IMR-90 (cell line): Measurements from ENCODE around the gene DEFB108B. TPM values are rescaled to one million over a fixed set of nuclear protein-coding genes. Genes with fewer than 3 reads are reported as not detected.
"Not testable (repeated sequence)": the region's sequence is repeated elsewhere in the genome, so short reads cannot be mapped to it uniquely, and the experiment has no call there.

Experiments used
- ATAC-seq: fragments of 200-7000 bp; cut with Tn5 transposase; 2 replicates; pipeline ENCODE4 v1.9.1; 2020; ENCODE audit warnings: low read depth, mild to moderate bottlenecking, moderate library complexity
- BruUV-seq: library from RNA; stranded (reverse); fragments of 400-500 nt; replicated peaks from 2 replicates; lab custom pipeline; 2021; lab: Mats Ljungman, UMichigan
- CTCF ChIA-PET: fragments of 300-600 bp; formaldehyde crosslinking; extraction: SDS; loops from one replicate; lab custom pipeline; 2021; ENCODE audit warnings: antibody characterized with exemption; lab: Yijun Ruan, JAX
- POLR2A ChIA-PET: fragments of 300-600 bp; sonication (Branson Sonifier 250); formaldehyde crosslinking; loops from one replicate; lab custom pipeline; 2022; ENCODE audit warnings: antibody characterized with exemption; ENCODE audit not compliant: unreplicated experiment; lab: Charles Lee
- DNase-seq: peaks from one replicate; pipeline ENCODE4 v3.0.0; 2013
- H2AFZ ChIP-seq: replicated peaks from 2 replicates; pipeline ENCODE3; 2013; ENCODE audit warnings: low read length, mild to moderate bottlenecking; ENCODE audit not compliant: poor library complexity
- H2AK5ac ChIP-seq: 2 replicates; pipeline ENCODE4 v1.6.1; 2013; ENCODE audit warnings: low read depth, low read length, inconsistent platforms
- H2AK9ac ChIP-seq: replicated peaks from 2 replicates; pipeline ENCODE3; 2013; ENCODE audit warnings: mild to moderate bottlenecking, low read depth, low read length, moderate library complexity; ENCODE audit not compliant: poor library complexity
- H2BK120ac ChIP-seq: 2 replicates; pipeline ENCODE4 v1.6.1; 2013; ENCODE audit warnings: low read depth, low read length, inconsistent platforms
- H2BK15ac ChIP-seq: 3 replicates; pipeline ENCODE4 v1.6.1; 2013; ENCODE audit warnings: low read depth, low read length, inconsistent platforms
- H2BK20ac ChIP-seq: 2 replicates; pipeline ENCODE4 v1.6.1; 2013; ENCODE audit warnings: low read depth, mild to moderate bottlenecking, inconsistent platforms, low read length, moderate library complexity
- H2BK5ac ChIP-seq: 2 replicates; pipeline ENCODE4 v1.6.1; 2013; ENCODE audit warnings: mild to moderate bottlenecking, low read depth, low read length, inconsistent platforms; ENCODE audit not compliant: poor library complexity, severe bottlenecking
- H3K14ac ChIP-seq: replicated peaks from 2 replicates; pipeline ENCODE4 v1.6.1; 2013; ENCODE audit warnings: low read depth, low read length, inconsistent platforms
- H3K18ac ChIP-seq: 2 replicates; pipeline ENCODE4 v1.6.1; 2013; ENCODE audit warnings: low read depth, low read length, control low read depth
- H3K23ac ChIP-seq: 2 replicates; pipeline ENCODE4 v1.6.1; 2013; ENCODE audit warnings: low read depth, low read length, inconsistent platforms
- H3K27ac ChIP-seq: 2 replicates; pipeline ENCODE4 v1.5.1; 2013; ENCODE audit warnings: mild to moderate bottlenecking, control low read depth, low read length; ENCODE audit not compliant: insufficient read depth
- H3K27me3 ChIP-seq: 2 replicates; pipeline ENCODE4 v1.6.1; 2013; ENCODE audit warnings: low read length; ENCODE audit not compliant: control insufficient read depth, insufficient read depth
- H3K36me3 ChIP-seq: 2 replicates; pipeline ENCODE4 v1.6.1; 2013; ENCODE audit warnings: low read length, mixed read lengths; ENCODE audit not compliant: control insufficient read depth, insufficient read depth
- H3K4ac ChIP-seq: 2 replicates; pipeline ENCODE4 v1.6.1; 2013; ENCODE audit warnings: low read depth, low read length, inconsistent platforms
- H3K4me1 ChIP-seq: 2 replicates; pipeline ENCODE4 v1.6.1; 2013; ENCODE audit warnings: low read length, mixed read lengths; ENCODE audit not compliant: control insufficient read depth, insufficient read depth
- H3K4me2 ChIP-seq: 2 replicates; pipeline ENCODE4 v1.6.1; 2013; ENCODE audit warnings: low read depth, mild to moderate bottlenecking, control low read depth, low read length, moderate library complexity
- H3K4me3 ChIP-seq: 2 replicates; pipeline ENCODE4 v1.5.1; 2013; ENCODE audit warnings: low read depth, mild to moderate bottlenecking, control low read depth, low read length, moderate library complexity; ENCODE audit not compliant: insufficient read depth
- H3K56ac ChIP-seq: 2 replicates; pipeline ENCODE4 v1.6.1; 2013; ENCODE audit warnings: low read length, inconsistent platforms; ENCODE audit not compliant: insufficient read depth; ENCODE audit errors: extremely low read depth
- H3K79me1 ChIP-seq, 2 experiments: 2 replicates each; pipeline ENCODE4 v1.6.1; 2013; ENCODE audit warnings: low read length in 2 of 2, inconsistent platforms in 1 of 2, low read depth in 1 of 2
- H3K9ac ChIP-seq: 2 replicates; pipeline ENCODE4 v1.6.1; 2013; ENCODE audit warnings: low read depth, low read length, control low read depth
- H3K9me1 ChIP-seq: 2 replicates; pipeline ENCODE4 v1.6.1; 2013; ENCODE audit warnings: low read length, inconsistent platforms; ENCODE audit not compliant: insufficient read depth
- H3K9me3 ChIP-seq: 2 replicates; pipeline ENCODE4 v1.6.1; 2013; ENCODE audit warnings: low read length; ENCODE audit not compliant: control insufficient read depth, insufficient read depth
- H4K20me1 ChIP-seq: 2 replicates; pipeline ENCODE4 v1.6.1; 2013; ENCODE audit warnings: low read length, inconsistent platforms; ENCODE audit not compliant: insufficient read depth
- H4K5ac ChIP-seq: 2 replicates; pipeline ENCODE4 v1.6.1; 2013; ENCODE audit warnings: mild to moderate bottlenecking, low read depth, low read length, control low read depth
- H4K8ac ChIP-seq, 2 experiments: 2 replicates each; pipeline ENCODE4 v1.6.1; 2013; ENCODE audit warnings: low read depth in 2 of 2, low read length in 2 of 2, control low read depth in 1 of 2, inconsistent platforms in 1 of 2
- H4K91ac ChIP-seq: 2 replicates; pipeline ENCODE4 v1.6.1; 2013; ENCODE audit warnings: low read depth, low read length, inconsistent platforms; ENCODE audit not compliant: insufficient read depth
- WGBS, 2 experiments: methylation state at CpG; one replicate each; pipeline versions ENCODE4 v1.1.5 to v1.1.7; 2013; ENCODE audit warnings: missing lambda C conversion rate in 2 of 2; ENCODE audit not compliant: insufficient read length in 1 of 2; ENCODE audit errors: extremely low coverage in 2 of 2; 5-methylcytosine and 5-hydroxymethylcytosine counted together
- dilution Hi-C: fragments of 300-500 bp; cut with HindIII; formaldehyde crosslinking; loops from one replicate; pipeline ENCODE4 v1.14.3; 2018; ENCODE audit warnings: low sequenced_read_pairs; ENCODE audit not compliant: unreplicated experiment
- in situ Hi-C: fragments of 300-500 bp; cut with MboI; formaldehyde crosslinking; loops from 3 replicates; pipeline ENCODE4 v1.14.3; 2019; ENCODE audit warnings: low sequenced_read_pairs, inconsistent platforms, mixed read lengths
- intact Hi-C: fragments of 100-400 bp; cut with micrococcal nuclease; formaldehyde crosslinking; loops from 2 replicates; pipeline ENCODE4 v1.10.0; 2022
- polyA plus RNA-seq, 3 experiments: library from polyadenylated mRNA; depleted of rRNA; stranded (reverse); fragments of >200 nt; gene quantifications; 2 replicates each; pipeline ENCODE4 v1.2.3, GENCODE V29; 2012; ENCODE audit warnings: low replicate concordance in 1 of 3
- total RNA-seq: library from RNA; depleted of rRNA; stranded (reverse); fragments of >200 nt; gene quantifications from 2 replicates; pipeline ENCODE4 v1.2.3, GENCODE V29; 2012

DEFB108B gene
- total and polyA plus RNA-seq, 2 of the 4 experiments (the other 2 are of a cell fraction): not detected

GRCh38 chr11:71829247-71829646 lies 3.8 kb upstream of the DEFB108B start:
- H3K23ac ChIP-seq, H4K20me1 ChIP-seq, H3K9me3 ChIP-seq, H3K27me3 ChIP-seq, H3K4me1 ChIP-seq, H3K79me1 ChIP-seq, H3K9ac ChIP-seq, H2AK5ac ChIP-seq, BruUV-seq, CTCF ChIA-PET, H2BK120ac ChIP-seq, dilution Hi-C loops, H3K4me2 ChIP-seq, H3K18ac ChIP-seq, H3K4me3 ChIP-seq, H4K91ac ChIP-seq, H4K8ac ChIP-seq, intact Hi-C loops, in situ Hi-C loops, H3K56ac ChIP-seq, POLR2A ChIA-PET, H3K27ac ChIP-seq, H3K9me1 ChIP-seq, H3K4ac ChIP-seq, H2BK5ac ChIP-seq, DNase-seq, H2AFZ ChIP-seq, H3K14ac ChIP-seq, H2BK15ac ChIP-seq, H2AK9ac ChIP-seq, H2BK20ac ChIP-seq, ATAC-seq, H4K5ac ChIP-seq, H3K36me3 ChIP-seq: not testable (repeated sequence)
- no CpG with 5 or more reads among the region's 3 CpGs for WGBS, 2 experiments

GRCh38 chr11:71829686-71830085 lies 3.3 kb upstream of the DEFB108B start:
- H2AFZ ChIP-seq, H2BK20ac ChIP-seq, H3K9me3 ChIP-seq, H3K14ac ChIP-seq, H3K18ac ChIP-seq, H3K36me3 ChIP-seq, H3K9me1 ChIP-seq, H4K91ac ChIP-seq, DNase-seq, H2BK15ac ChIP-seq, H3K4ac ChIP-seq, H4K8ac ChIP-seq, H3K4me3 ChIP-seq, in situ Hi-C loops, H2AK5ac ChIP-seq, H3K79me1 ChIP-seq, H3K56ac ChIP-seq, H3K9ac ChIP-seq, H3K4me2 ChIP-seq, H3K23ac ChIP-seq, intact Hi-C loops, H3K27me3 ChIP-seq, H4K5ac ChIP-seq, H4K20me1 ChIP-seq, H2BK120ac ChIP-seq, dilution Hi-C loops, POLR2A ChIA-PET, CTCF ChIA-PET, H3K4me1 ChIP-seq, ATAC-seq, H2BK5ac ChIP-seq, H2AK9ac ChIP-seq, BruUV-seq, H3K27ac ChIP-seq: not testable (repeated sequence)
- no CpG with 5 or more reads among the region's 3 CpGs for WGBS, 2 experiments
